Lung (tissue), 12 donors: Measurements from ENCODE around the gene DYNLT4. TPM values are rescaled to one million over a fixed set of nuclear protein-coding genes. Genes with fewer than 3 reads are reported as not detected.

Experiments
- ATAC-seq: fragments of 200-7000 bp; cut with Tn5 transposase; one replicate; pipeline ENCODE4 v1.9.1; 2020; ENCODE audit warnings: moderate number of reproducible peaks; ENCODE audit not compliant: insufficient read depth, low FRiP score
- DNase-seq, 3 donors: peaks; one replicate each; pipeline ENCODE4 v3.0.0-alpha.2; 2013 to 2017
- H3K27ac ChIP-seq, 2 donors: one replicate each; pipeline ENCODE4 v1.5.1; 2013; ENCODE audit warnings: mild to moderate bottlenecking in 2 of 2, moderate library complexity in 2 of 2, control low read depth in 1 of 2, inconsistent platforms in 1 of 2, low read depth in 1 of 2, low read length in 1 of 2
- H3K27me3 ChIP-seq, 3 donors: one replicate each; pipeline ENCODE4 v1.5.1; 2013; ENCODE audit warnings: low read length in 2 of 3; ENCODE audit not compliant: control insufficient read depth in 3 of 3, insufficient read depth in 3 of 3
- H3K36me3 ChIP-seq, 4 donors: one replicate each; pipeline ENCODE4 v1.5.1; 2013; ENCODE audit warnings: low read length in 4 of 4, mild to moderate bottlenecking in 1 of 4, moderate library complexity in 1 of 4; ENCODE audit not compliant: control insufficient read depth in 4 of 4, insufficient read depth in 4 of 4
- H3K4me1 ChIP-seq, 5 donors: one replicate each; pipeline ENCODE4 v1.5.1; 2013; ENCODE audit warnings: low read length in 5 of 5, mild to moderate bottlenecking in 2 of 5, moderate library complexity in 1 of 5; ENCODE audit not compliant: control insufficient read depth in 5 of 5, insufficient read depth in 5 of 5
- H3K4me3 ChIP-seq: one replicate; pipeline ENCODE4 v1.5.1; 2013; ENCODE audit warnings: mild to moderate bottlenecking, control low read depth, moderate library complexity
- H3K9ac ChIP-seq, 2 donors: one replicate each; pipeline ENCODE4 v1.5.1; 2013; ENCODE audit warnings: low read length in 2 of 2, control low read depth in 1 of 2; ENCODE audit not compliant: insufficient read depth in 1 of 2
- H3K9me3 ChIP-seq, 4 donors: one replicate each; pipeline ENCODE4 v1.5.1; 2013; ENCODE audit warnings: low read length in 3 of 4, mild to moderate bottlenecking in 1 of 4, moderate library complexity in 1 of 4; ENCODE audit not compliant: control insufficient read depth in 4 of 4, insufficient read depth in 3 of 4
- CTCF ChIP-seq: IDR thresholded peaks from 2 replicates; pipeline ENCODE4 v1.5.1; 2012; ENCODE audit warnings: mild to moderate bottlenecking; ENCODE audit errors: control extremely low read depth, extremely low read depth
- WGBS, 2 donors: extraction: QIAGEN DNeasy Blood & Tissue Kit; methylation state at CpG; one replicate each; pipeline ENCODE4 v1.1.7; 2013; 5-methylcytosine and 5-hydroxymethylcytosine counted together
- polyA plus RNA-seq, 2 donors: library from polyadenylated mRNA; stranded (reverse); fragments of 200-250 nt; gene quantifications; one replicate each; pipeline ENCODE4 v1.2.1, GENCODE V29; 2013
- total RNA-seq, 2 donors: library from RNA; depleted of rRNA in 1 of 2; stranded (reverse); fragments of >200 nt in 1 of 2; gene quantifications; one replicate each; pipeline ENCODE4 v1.2.1, GENCODE V29; 2014 to 2021
- donor health status: control.
- donor health status: control.
- donor health status: Bipolar disorder and iron deficiency.
- donor health status: healthy.
- donor health status: DM: yes; HTN: yes; CAD: no.

DYNLT4 gene
- total and polyA plus RNA-seq, 4 donors, result 1.7 to 13.0 (median 4.2) TPM

GRCh38 chr1:44792736-44793502 lies 14.2 kb downstream of the DYNLT4 start:
- Histone ChIP-seq H3K36me3 (no peaks in the 10 kb centered on the region), H3K27ac (peak overlapping the region in 1 of 2 donors; percentile 11), H3K9ac (no peak overlapping the region), H3K27me3 (no peaks in the 10 kb centered on the region), H3K4me3 (no peak overlapping the region), H3K4me1 (no peaks in the 10 kb centered on the region), H3K9me3 (no peaks in the 10 kb centered on the region)
- ATAC-seq, result no peak
- 85 to 91% methylated on average over 9 of the region's 9 CpGs for WGBS, 2 donors
- no peak for TF ChIP-seq CTCF
- DNase-seq, result no peak

- no peak for DNase-seq
- no peak for ATAC-seq
- Histone ChIP-seq H3K9ac (no peak overlapping the region), H3K4me3 (no peak overlapping the region), H3K4me1 (peaks cover 0 to 2% (median 0%) of the 10 kb centered on the region in 5 donors), H3K27me3 (no peaks in the 10 kb centered on the region), H3K9me3 (no peaks in the 10 kb centered on the region), H3K36me3 (no peaks in the 10 kb centered on the region), H3K27ac (no peak overlapping the region)
- TF ChIP-seq CTCF, result no peak
- WGBS, 2 donors, result 76 to 77% methylated on average over 7 of the region's 7 CpGs
Measured at GRCh38 chr1:44790968-44791801, 16.0 kb downstream of the DYNLT4 start.

- TF ChIP-seq CTCF, result no peak
- ATAC-seq, result no peak
- no peaks in the 10 kb centered on the region for H3K9me3 ChIP-seq
- peak within 1 kb of the TSS in 1 of 2 donors; percentile 36 for H3K27ac ChIP-seq
- peaks cover 5 to 28% (median 8%) of the 10 kb centered on the region in 5 donors for H3K4me1 ChIP-seq
- WGBS, 2 donors, result 83 to 88% methylated on average over 9 of the region's 9 CpGs
- no peak for DNase-seq
- no peak within 1 kb of the TSS for H3K9ac ChIP-seq
- no peaks in the 10 kb centered on the region for H3K27me3 ChIP-seq
- H3K4me3 ChIP-seq, result no peak within 1 kb of the TSS
- H3K36me3 ChIP-seq, result no peaks in the 10 kb centered on the region
Measured at GRCh38 chr1:44788120-44788860, 18.9 kb downstream of the DYNLT4 start, which contains the start of gene BEST4. TSS of gene BEST4 (minus strand) at chr1:44788170. CDS start at chr1:44787705, 465 bp downstream.
